Immature natural killer cell (primary cell): ENCODE results near the gene LLGL1. TPM values are rescaled to one million over a fixed set of nuclear protein-coding genes. Genes with fewer than 3 reads are reported as not detected.

Experiments used
- DNase-seq, 3 donors: peaks; one replicate each; pipeline ENCODE4 v3.0.0; 2022; ENCODE audit warnings: mixed read lengths in 1 of 3
- H3K27ac Mint-ChIP-seq, 6 donors: one replicate each; pipeline ENCODE4 v1.8.0; 2020; ENCODE audit warnings: mixed read lengths in 6 of 6, mild to moderate bottlenecking in 5 of 6, inconsistent platforms in 4 of 6, moderate library complexity in 3 of 6
- H3K27me3 Mint-ChIP-seq, 3 donors: one replicate each; pipeline ENCODE4 v1.8.0; 2020 to 2021; ENCODE audit warnings: low read depth in 3 of 3, mild to moderate bottlenecking in 3 of 3, mixed read lengths in 3 of 3, moderate library complexity in 3 of 3, inconsistent platforms in 1 of 3
- H3K36me3 Mint-ChIP-seq, 3 donors: one replicate each; pipeline ENCODE4 v1.8.0; 2020; ENCODE audit warnings: mixed read lengths in 3 of 3, inconsistent platforms in 2 of 3, mild to moderate bottlenecking in 2 of 3
- H3K4me1 Mint-ChIP-seq, 2 donors: one replicate each; pipeline ENCODE4 v1.8.0; 2020; ENCODE audit warnings: inconsistent platforms in 2 of 2, mild to moderate bottlenecking in 2 of 2, mixed read lengths in 2 of 2, moderate library complexity in 1 of 2
- H3K4me3 Mint-ChIP-seq, 5 donors: one replicate each; pipeline ENCODE4 v1.8.0; 2020; ENCODE audit warnings: mild to moderate bottlenecking in 5 of 5, mixed read lengths in 5 of 5, inconsistent platforms in 3 of 5, moderate library complexity in 3 of 5
- H3K9me3 Mint-ChIP-seq, 6 donors: one replicate each; pipeline ENCODE4 v1.8.0; 2020; ENCODE audit warnings: mild to moderate bottlenecking in 6 of 6, mixed read lengths in 6 of 6, inconsistent platforms in 4 of 6, moderate library complexity in 3 of 6
- polyA plus RNA-seq, 3 donors: library from polyadenylated mRNA; unstranded; fragments of 300-500 nt; fragmentation: Illumina TruSeq; gene quantifications; one replicate each; pipeline ENCODE4 v1.2.3, GENCODE V29; 2021

The LLGL1 gene
- polyA plus RNA-seq, result 1 to 10 TPM in 2 of 3 donors, not detected in 1; 2.0 to 3.1 TPM

DNA sequence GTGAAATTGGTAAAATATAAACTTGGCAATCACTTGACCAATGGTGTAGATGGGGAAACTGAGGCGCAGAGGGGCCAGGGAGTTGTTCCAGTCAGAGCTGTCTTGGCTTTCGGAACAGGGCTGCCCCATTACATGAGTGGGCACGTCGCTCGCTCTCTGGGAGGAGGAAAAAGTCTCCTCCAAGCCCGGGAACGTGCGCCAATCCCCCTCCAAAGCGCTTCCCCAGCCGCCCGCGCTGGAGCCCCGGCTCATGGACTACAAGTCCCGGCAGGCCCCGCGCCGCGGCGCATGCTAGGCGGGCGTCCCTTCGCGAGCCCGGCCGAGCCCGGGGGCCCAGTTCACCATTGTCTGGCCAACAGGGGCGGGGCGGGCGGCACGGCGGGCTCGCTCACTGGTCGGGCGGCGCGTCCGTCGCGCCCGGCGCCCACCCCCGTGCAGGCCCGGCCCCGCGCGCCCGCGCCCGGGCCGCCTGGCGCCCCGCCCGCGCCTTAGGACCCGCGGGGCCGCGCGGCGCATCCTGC, at the start of gene LLGL1:
Gene LLGL1, plus strand, starts transcription at position 515 of the 521 bp plus-strand sequence. CDS start 48 bp downstream, outside the sequence.
- no peaks in the 10 kb centered on the region for H3K36me3 Mint-ChIP-seq
- peak; percentile 95 to 96 (median 95) for DNase-seq
- peak within 1 kb of the TSS; percentile 96 to 99 (median 98) for H3K27ac Mint-ChIP-seq
- H3K27me3 Mint-ChIP-seq, result no peaks in the 10 kb centered on the region
- no peaks in the 10 kb centered on the region for H3K9me3 Mint-ChIP-seq
- H3K4me3 Mint-ChIP-seq, result peak within 1 kb of the TSS; percentile 96 to 100 (median 98)
- H3K4me1 Mint-ChIP-seq, result peaks cover 27 to 30% of the 10 kb centered on the region in 2 donors

DNA sequence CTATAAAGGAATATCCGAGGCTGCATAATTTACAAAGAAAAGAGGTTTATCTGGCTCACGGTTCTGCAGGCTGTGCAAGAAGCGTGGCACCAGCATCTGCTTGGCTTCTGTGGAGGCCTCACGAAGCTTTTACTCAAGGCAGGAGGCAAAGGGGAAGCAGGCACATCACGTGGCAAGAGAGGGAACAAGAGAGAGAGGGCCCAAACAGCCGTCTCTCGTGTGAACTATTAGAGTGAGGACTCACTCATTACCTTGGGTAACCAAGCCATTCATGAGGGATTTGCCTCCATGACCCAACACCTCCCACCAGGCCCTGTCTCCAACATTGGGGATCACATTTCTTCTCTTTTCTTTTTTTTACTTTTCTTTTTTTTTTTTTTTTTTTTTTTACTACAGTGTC, 49.3 kb upstream of the LLGL1 start:
- no peak overlapping the region for H3K4me3 Mint-ChIP-seq
- DNase-seq, result no peak
- peaks cover 0 to 4% (median 0%) of the 10 kb centered on the region in 3 donors for H3K36me3 Mint-ChIP-seq
- peaks cover 0 to 9% (median 2%) of the 10 kb centered on the region in 3 donors for H3K27me3 Mint-ChIP-seq
- no peak overlapping the region for H3K27ac Mint-ChIP-seq
- H3K4me1 Mint-ChIP-seq, result no peaks in the 10 kb centered on the region
- no peaks in the 10 kb centered on the region for H3K9me3 Mint-ChIP-seq

DNA sequence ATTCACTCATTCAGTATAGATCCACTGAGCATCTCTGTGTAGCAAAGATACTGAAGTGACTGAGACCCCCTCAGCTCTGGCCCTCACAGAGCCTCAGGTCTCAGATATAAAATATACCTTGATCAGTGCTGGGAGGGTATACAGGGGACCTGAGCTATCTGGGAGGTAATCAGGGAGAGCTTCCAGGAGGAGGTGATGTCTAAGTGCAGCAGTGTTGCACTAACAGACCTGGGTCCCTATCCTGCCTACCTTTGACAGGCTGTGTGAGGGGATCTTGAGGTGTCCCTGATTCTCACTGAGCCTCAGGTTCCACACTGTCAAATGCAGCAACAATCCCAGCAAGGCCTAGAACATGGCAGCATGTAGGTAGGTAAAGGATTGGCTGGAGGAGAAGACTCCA, 48.3 kb upstream of the LLGL1 start:
- peaks cover 0 to 4% (median 0%) of the 10 kb centered on the region in 3 donors for H3K36me3 Mint-ChIP-seq
- H3K4me3 Mint-ChIP-seq, result no peak overlapping the region
- H3K4me1 Mint-ChIP-seq, result peaks cover 2 to 3% of the 10 kb centered on the region in 2 donors
- DNase-seq, result no peak
- H3K27ac Mint-ChIP-seq, result peak overlapping the region in 1 of 6 donors; percentile 40
- no peaks in the 10 kb centered on the region for H3K9me3 Mint-ChIP-seq
- H3K27me3 Mint-ChIP-seq, result peaks cover 0 to 9% (median 2%) of the 10 kb centered on the region in 3 donors

DNA sequence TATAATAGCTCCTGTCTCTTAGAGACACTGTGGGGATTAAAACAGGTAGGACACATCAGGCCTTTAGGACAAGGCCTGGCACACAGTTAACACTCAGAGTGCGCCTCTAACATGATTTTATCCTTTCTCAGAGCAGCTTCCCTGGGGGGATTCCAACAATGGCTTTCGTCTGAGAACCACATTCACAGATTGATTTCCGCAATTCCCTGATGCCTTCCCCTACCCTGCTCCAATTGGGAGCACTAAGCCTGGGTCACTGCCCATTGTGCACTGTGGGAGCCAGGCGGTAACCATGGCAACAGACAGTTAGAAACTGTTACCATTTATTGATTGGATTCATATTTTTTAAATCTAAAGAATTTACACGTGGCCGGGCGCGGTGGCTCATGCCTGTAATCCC, 47.7 kb upstream of the LLGL1 start:
- no peak for DNase-seq
- H3K9me3 Mint-ChIP-seq, result no peaks in the 10 kb centered on the region
- no peak overlapping the region for H3K4me3 Mint-ChIP-seq
- peaks cover 7 to 8% of the 10 kb centered on the region in 2 donors for H3K4me1 Mint-ChIP-seq
- no peak overlapping the region for H3K27ac Mint-ChIP-seq
- peaks cover 0 to 9% (median 2%) of the 10 kb centered on the region in 3 donors for H3K27me3 Mint-ChIP-seq
- peaks cover 0 to 4% (median 0%) of the 10 kb centered on the region in 3 donors for H3K36me3 Mint-ChIP-seq

DNA sequence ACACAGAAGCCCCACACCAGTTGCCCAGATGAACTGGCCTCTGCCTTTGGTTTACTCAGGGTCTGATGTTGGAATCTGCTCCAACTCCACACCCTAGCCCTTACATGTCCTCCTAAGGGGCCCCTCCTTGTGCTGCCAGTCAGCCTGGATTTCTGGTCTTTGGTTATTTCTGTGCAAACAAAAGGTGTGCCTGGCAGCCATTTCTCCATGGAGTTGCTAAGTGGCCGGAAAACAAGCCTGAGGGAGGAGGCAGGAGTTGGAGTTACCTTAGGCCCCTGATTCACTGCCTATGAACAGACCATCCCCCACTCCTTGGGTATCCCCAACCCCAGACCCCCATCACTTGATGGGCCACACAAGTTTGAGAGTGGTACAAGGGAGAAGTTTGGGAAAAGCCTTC, 46.2 kb upstream of the LLGL1 start:
- Mint-ChIP-seq H3K4me1 (peaks cover 8 to 12% of the 10 kb centered on the region in 2 donors), H3K4me3 (no peak overlapping the region), H3K27ac (peak overlapping the region in 1 of 6 donors; percentile 46), H3K27me3 (peaks cover 6 to 17% (median 7%) of the 10 kb centered on the region in 3 donors), H3K36me3 (peaks cover 0 to 4% (median 0%) of the 10 kb centered on the region in 3 donors), H3K9me3 (no peaks in the 10 kb centered on the region)
- DNase-seq, result no peak

DNA sequence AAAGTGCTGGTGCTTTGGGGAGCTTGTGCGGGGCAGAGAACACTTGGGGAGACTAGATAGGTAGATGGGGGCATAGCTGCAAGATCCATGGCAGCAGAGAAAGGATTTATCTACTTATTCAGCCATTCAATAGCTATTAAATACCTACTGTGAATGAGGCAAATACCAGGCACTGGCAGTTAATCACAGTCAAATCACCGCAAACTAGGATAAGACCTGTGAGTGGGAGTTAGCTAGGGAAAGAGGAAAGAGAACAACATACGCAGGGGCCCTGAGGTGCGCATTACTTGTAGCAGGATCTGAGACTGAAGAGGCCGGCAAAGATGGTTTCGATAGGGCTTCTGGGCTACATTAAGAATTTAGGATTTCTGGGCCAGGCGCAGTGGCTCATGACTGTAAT, 45.6 kb upstream of the LLGL1 start:
- peaks cover 11 to 23% (median 11%) of the 10 kb centered on the region in 3 donors for H3K27me3 Mint-ChIP-seq
- peaks cover 13 to 16% of the 10 kb centered on the region in 2 donors for H3K4me1 Mint-ChIP-seq
- no peak for DNase-seq
- H3K36me3 Mint-ChIP-seq, result peaks cover 0 to 4% (median 0%) of the 10 kb centered on the region in 3 donors
- H3K4me3 Mint-ChIP-seq, result peak overlapping the region in 2 of 5 donors; percentile 9 to 21
- peak overlapping the region in 2 of 6 donors; percentile 9 to 46 for H3K27ac Mint-ChIP-seq
- H3K9me3 Mint-ChIP-seq, result no peaks in the 10 kb centered on the region

DNA sequence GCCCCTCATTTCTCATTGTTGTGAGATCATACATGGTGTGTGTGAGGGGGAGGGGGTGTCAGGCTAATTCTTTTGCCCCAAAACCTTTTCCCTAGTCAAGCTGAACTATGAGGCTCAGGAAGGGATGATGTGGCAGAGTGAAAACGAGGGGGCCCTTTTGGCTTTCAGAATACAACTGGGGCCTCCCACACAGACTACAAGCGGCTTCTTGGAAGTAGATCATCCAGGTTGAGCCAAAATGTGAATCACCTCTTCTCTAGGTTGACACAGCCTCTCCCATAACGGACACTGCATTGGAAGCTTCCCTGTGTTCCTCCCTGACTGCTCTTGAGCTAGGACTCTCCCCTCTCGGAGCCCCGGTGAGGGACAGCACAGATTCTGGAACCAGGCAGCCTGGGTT, 44.1 kb upstream of the LLGL1 start:
- Mint-ChIP-seq H3K4me1 (peaks cover 29 to 31% of the 10 kb centered on the region in 2 donors), H3K4me3 (peak overlapping the region in 4 of 5 donors; percentile 30 to 96 (median 65)), H3K9me3 (no peaks in the 10 kb centered on the region), H3K27ac (peak overlapping the region in 5 of 6 donors; percentile 8 to 99 (median 97)), H3K27me3 (peaks cover 11 to 20% (median 14%) of the 10 kb centered on the region in 3 donors), H3K36me3 (no peaks in the 10 kb centered on the region)
- DNase-seq, result no peak

DNA sequence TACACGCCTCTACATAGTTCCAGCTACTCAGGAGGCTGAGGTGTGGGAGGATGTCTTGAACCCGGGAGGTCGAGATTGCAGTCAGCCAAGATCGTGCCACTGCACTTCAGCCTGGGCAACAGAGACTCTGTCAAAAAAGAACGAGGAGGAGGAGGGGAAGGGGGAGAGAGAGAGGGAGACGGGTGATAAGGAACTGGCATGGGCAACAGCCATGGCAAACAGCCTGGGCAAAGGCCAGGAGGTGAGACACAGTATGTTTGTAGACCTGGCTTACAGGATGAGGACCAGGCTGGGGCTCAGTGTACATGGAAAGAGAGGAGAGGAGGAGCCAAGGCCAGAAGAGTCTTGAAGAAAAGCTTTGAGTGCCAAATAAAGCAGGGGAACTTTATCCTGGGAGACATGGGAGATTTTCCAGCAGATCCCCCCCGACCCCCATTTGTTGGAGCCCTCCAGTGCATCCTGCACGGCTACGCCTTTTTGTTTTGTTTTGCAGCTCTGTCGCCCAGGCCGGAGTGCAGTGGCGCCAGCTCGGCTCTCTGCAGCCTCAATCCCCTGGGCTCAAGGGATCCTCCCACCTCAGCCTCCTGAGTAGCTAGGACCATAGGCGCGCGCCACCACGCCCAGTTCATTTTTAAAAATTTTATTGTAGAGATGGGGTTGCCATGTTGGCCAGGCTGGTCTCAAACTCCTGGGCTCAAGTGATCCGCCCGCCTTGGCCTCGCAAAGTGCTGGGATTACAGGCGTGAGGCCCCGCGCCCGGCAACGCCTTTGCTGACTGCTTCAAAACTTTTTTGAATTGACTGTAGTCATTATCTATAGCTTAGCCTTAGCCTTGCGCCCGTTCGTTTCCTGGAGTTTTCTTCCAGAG, 43.1 kb upstream of the LLGL1 start:
- no peak for DNase-seq
- no peaks in the 10 kb centered on the region for H3K9me3 Mint-ChIP-seq
- H3K4me3 Mint-ChIP-seq, result peak overlapping the region; percentile 92 to 97 (median 94)
- H3K36me3 Mint-ChIP-seq, result no peaks in the 10 kb centered on the region
- H3K27ac Mint-ChIP-seq, result peak overlapping the region; percentile 96 to 99 (median 98)
- peaks cover 11 to 18% (median 14%) of the 10 kb centered on the region in 3 donors for H3K27me3 Mint-ChIP-seq
- peaks cover 39 to 41% of the 10 kb centered on the region in 2 donors for H3K4me1 Mint-ChIP-seq

DNA sequence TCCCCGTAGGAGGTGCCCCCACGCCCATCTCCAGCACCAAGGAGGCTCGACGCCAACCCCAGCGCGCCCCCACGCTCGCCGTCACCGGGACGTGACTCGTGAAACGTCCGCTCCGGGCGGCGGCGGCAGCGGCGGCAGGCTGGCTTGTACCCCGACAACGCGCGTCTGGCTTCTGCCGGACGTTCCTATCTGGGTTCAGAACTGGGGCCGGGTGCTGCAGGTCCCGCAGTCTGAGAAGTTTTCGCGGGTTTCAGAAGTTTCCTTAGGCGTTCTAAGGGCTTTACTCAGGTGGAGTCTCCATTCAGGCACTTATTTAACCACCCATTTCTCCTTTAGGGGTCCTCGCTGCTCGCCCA, 42.5 kb upstream of the LLGL1 start:
- H3K9me3 Mint-ChIP-seq, result no peaks in the 10 kb centered on the region
- H3K4me1 Mint-ChIP-seq, result peaks cover 45 to 47% of the 10 kb centered on the region in 2 donors
- H3K4me3 Mint-ChIP-seq, result peak overlapping the region; percentile 92 to 97 (median 94)
- H3K36me3 Mint-ChIP-seq, result peaks cover 0 to under 1% (median 0%) of the 10 kb centered on the region in 3 donors
- peak overlapping the region; percentile 96 to 99 (median 98) for H3K27ac Mint-ChIP-seq
- peak in 2 of 3 donors; percentile 87 to 90 for DNase-seq
- peaks cover 13 to 18% (median 14%) of the 10 kb centered on the region in 3 donors for H3K27me3 Mint-ChIP-seq

DNA sequence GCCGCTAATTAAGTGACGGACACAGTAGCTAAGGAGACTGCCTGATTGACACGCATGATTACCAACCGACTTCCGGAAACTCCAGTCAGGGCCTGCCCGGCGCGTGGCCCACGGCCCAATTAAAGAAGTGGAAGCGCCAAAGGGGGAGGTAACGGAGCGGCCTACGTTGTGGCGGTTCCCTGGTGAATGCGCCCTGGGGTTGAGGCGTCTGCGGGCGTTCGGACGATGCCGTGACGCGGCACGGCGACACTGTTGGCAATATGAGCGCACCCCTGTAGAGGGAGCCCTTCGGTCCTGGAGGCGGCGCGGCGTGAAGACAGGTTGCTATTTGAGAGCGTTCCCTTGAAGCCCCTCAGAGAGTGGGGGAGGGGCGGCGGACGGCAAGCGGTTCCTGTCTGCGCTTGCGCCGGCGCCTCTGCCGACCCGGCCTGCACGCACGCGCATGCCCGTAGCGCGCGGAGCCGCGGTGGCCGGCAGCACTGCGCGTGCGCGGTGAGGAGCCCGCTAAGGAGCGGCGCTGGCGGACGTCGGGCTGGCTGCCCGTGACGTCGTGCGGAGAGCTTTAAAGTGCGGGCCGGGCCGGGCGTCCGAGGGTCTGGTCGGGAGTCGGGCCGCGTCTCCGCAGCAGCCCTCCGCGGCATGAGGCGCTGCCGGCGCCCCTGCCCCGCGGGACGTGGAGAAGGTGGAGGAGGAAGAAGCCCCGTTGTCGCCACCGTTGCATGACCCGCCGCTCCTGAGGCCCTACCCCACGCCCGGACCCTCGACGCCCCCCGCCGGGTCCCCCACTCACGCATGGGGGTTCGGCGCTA, 41.9 kb upstream of the LLGL1 start, which contains the start of gene ALKBH5:
Gene ALKBH5, plus strand, starts transcription at position 495 of the 809 bp plus-strand sequence. CDS start 416 bp downstream, outside the sequence.
- Mint-ChIP-seq H3K4me3 (peak within 1 kb of the TSS; percentile 92 to 97 (median 94)), H3K27me3 (peaks cover 13 to 18% (median 14%) of the 10 kb centered on the region in 3 donors), H3K4me1 (peaks cover 51 to 53% of the 10 kb centered on the region in 2 donors), H3K27ac (peak within 1 kb of the TSS; percentile 96 to 99 (median 98)), H3K36me3 (peaks cover 0 to 6% (median 0%) of the 10 kb centered on the region in 3 donors), H3K9me3 (no peaks in the 10 kb centered on the region)
- peak; percentile 98 to 99 (median 99) for DNase-seq

DNA sequence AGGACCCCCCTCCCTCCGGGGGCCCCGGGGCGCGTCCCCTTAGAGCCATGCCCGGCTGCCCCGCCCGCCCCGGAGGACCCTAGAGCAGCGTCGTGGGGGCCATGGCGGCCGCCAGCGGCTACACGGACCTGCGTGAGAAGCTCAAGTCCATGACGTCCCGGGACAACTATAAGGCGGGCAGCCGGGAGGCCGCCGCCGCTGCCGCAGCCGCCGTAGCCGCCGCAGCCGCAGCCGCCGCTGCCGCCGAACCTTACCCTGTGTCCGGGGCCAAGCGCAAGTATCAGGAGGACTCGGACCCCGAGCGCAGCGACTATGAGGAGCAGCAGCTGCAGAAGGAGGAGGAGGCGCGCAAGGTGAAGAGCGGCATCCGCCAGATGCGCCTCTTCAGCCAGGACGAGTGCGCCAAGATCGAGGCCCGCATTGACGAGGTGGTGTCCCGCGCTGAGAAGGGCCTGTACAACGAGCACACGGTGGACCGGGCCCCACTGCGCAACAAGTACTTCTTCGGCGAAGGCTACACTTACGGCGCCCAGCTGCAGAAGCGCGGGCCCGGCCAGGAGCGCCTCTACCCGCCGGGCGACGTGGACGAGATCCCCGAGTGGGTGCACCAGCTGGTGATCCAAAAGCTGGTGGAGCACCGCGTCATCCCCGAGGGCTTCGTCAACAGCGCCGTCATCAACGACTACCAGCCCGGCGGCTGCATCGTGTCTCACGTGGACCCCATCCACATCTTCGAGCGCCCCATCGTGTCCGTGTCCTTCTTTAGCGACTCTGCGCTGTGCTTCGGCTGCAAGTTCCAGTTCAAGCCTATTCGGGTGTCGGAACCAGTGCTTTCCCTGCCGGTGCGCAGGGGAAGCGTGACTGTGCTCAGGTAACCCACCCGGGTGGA, 41.0 kb upstream of the LLGL1 start:
- Mint-ChIP-seq H3K4me3 (peak overlapping the region; percentile 92 to 97 (median 94)), H3K9me3 (no peaks in the 10 kb centered on the region), H3K36me3 (peaks cover 0 to 7% (median 0%) of the 10 kb centered on the region in 3 donors), H3K27me3 (peaks cover 13 to 18% (median 14%) of the 10 kb centered on the region in 3 donors), H3K4me1 (peaks cover 56 to 58% of the 10 kb centered on the region in 2 donors), H3K27ac (peak overlapping the region; percentile 87 to 99 (median 94))
- DNase-seq, result peak; percentile 65 to 76 (median 67)

DNA sequence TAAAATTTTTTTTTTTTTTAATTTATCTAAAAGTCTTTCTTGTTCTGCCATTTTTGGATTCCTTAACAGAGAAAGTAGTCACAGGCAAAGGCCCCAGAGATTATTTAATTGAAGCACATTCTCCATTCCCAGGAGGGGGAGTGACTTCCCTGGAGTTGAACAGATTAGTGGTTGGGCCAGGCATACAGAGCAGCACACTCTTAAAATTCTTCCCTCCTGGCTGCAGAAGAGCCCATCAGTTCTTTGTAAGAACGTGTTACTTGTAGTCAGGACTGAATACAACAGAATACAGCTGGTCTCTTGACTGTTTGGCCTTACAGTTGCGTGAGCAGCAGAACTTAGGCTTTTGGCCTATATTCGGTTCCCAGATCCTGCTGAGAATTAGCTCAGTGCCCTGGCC, 40.0 kb upstream of the LLGL1 start:
- no peaks in the 10 kb centered on the region for H3K9me3 Mint-ChIP-seq
- H3K27ac Mint-ChIP-seq, result peak overlapping the region; percentile 86 to 99 (median 94)
- H3K27me3 Mint-ChIP-seq, result peaks cover 13 to 18% (median 14%) of the 10 kb centered on the region in 3 donors
- peaks cover 0 to 7% (median 0%) of the 10 kb centered on the region in 3 donors for H3K36me3 Mint-ChIP-seq
- H3K4me3 Mint-ChIP-seq, result peak overlapping the region; percentile 92 to 97 (median 94)
- H3K4me1 Mint-ChIP-seq, result peaks cover 63 to 68% of the 10 kb centered on the region in 2 donors
- DNase-seq, result no peak
